H9 (cell line): ENCODE data around the gene DGKB. TPM values are rescaled to one million over a fixed set of nuclear protein-coding genes. Genes with fewer than 3 reads are reported as not detected.
A peak's percentile ranks its signal among the peaks of the same experiment; 100 is the strongest.

Source experiments
- DNase-seq: peaks from one replicate; pipeline ENCODE4 v3.0.0-alpha.2; 2017
- H2AFZ ChIP-seq: one replicate; pipeline ENCODE4 v1.6.1; 2013; ENCODE audit warnings: mild to moderate bottlenecking, low read length, control low read depth, moderate library complexity
- H2AK5ac ChIP-seq: 2 replicates; pipeline ENCODE4 v1.6.1; 2013; ENCODE audit warnings: low read length, control low read depth, mixed read lengths; ENCODE audit not compliant: insufficient read length
- H2BK120ac ChIP-seq: one replicate; pipeline ENCODE4 v1.6.1; 2013; ENCODE audit warnings: low read depth, mild to moderate bottlenecking, low read length, control low read depth, inconsistent platforms; ENCODE audit not compliant: poor library complexity, severe bottlenecking
- H2BK12ac ChIP-seq: 2 replicates; pipeline ENCODE4 v1.6.1; 2013; ENCODE audit warnings: low read length, control low read depth, mixed read lengths, low read depth; ENCODE audit not compliant: insufficient read length
- H2BK15ac ChIP-seq: 2 replicates; pipeline ENCODE4 v1.6.1; 2013; ENCODE audit warnings: low read depth, low read length, control low read depth
- H2BK20ac ChIP-seq: one replicate; pipeline ENCODE4 v1.6.1; 2013; ENCODE audit warnings: low read depth, mild to moderate bottlenecking, low read length, control low read depth, inconsistent platforms; ENCODE audit not compliant: poor library complexity, severe bottlenecking
- H2BK5ac ChIP-seq: 2 replicates; pipeline ENCODE4 v1.6.1; 2013; ENCODE audit warnings: low read length, control low read depth, mixed read lengths; ENCODE audit not compliant: insufficient read length
- H3K14ac ChIP-seq: 2 replicates; pipeline ENCODE4 v1.6.1; 2013; ENCODE audit warnings: low read length, control low read depth; ENCODE audit not compliant: insufficient read depth
- H3K18ac ChIP-seq: 2 replicates; pipeline ENCODE4 v1.6.1; 2013; ENCODE audit warnings: low read depth, mild to moderate bottlenecking, mixed read lengths, low read length, control low read depth; ENCODE audit not compliant: insufficient read length
- H3K23ac ChIP-seq: 2 replicates; pipeline ENCODE4 v1.6.1; 2013; ENCODE audit warnings: low read length, control low read depth, mixed read lengths, low read depth; ENCODE audit not compliant: insufficient read length
- H3K23me2 ChIP-seq: 2 replicates; pipeline ENCODE4 v1.6.1; 2013; ENCODE audit warnings: low read depth, mild to moderate bottlenecking, mixed read lengths, low read length, control low read depth; ENCODE audit not compliant: insufficient read length, poor library complexity, severe bottlenecking
- H3K27ac ChIP-seq: 2 replicates; pipeline ENCODE4 v1.5.1; 2013; ENCODE audit warnings: low read length, control low read depth, mixed read lengths, low read depth; ENCODE audit not compliant: insufficient read length
- H3K27me3 ChIP-seq: 2 replicates; pipeline ENCODE4 v1.6.1; 2013; ENCODE audit warnings: low read length, control low read depth, inconsistent platforms; ENCODE audit not compliant: insufficient read depth
- H3K4ac ChIP-seq: 2 replicates; pipeline ENCODE4 v1.6.1; 2013; ENCODE audit warnings: low read depth, mild to moderate bottlenecking, control low read depth, inconsistent platforms, low read length, moderate library complexity
- H3K4me1 ChIP-seq: 2 replicates; pipeline ENCODE4 v1.6.1; 2013; ENCODE audit warnings: low read length, control low read depth, inconsistent platforms; ENCODE audit not compliant: insufficient read depth
- H3K4me2 ChIP-seq: 2 replicates; pipeline ENCODE4 v1.6.1; 2013; ENCODE audit warnings: low read length, control low read depth, mixed read lengths; ENCODE audit not compliant: insufficient read length, insufficient read depth
- H3K56ac ChIP-seq: 2 replicates; pipeline ENCODE4 v1.6.1; 2013; ENCODE audit warnings: low read depth, mild to moderate bottlenecking, mixed read lengths, low read length, control low read depth; ENCODE audit not compliant: insufficient read length
- H3K79me1 ChIP-seq: 2 replicates; pipeline ENCODE4 v1.6.1; 2013; ENCODE audit warnings: low read depth, mild to moderate bottlenecking, moderate library complexity, low read length, control low read depth, inconsistent platforms; ENCODE audit not compliant: insufficient read depth, poor library complexity, severe bottlenecking
- H3K79me2 ChIP-seq: 2 replicates; pipeline ENCODE4 v1.6.1; 2013; ENCODE audit warnings: low read length, control low read depth, inconsistent platforms; ENCODE audit not compliant: insufficient read depth
- H3K9ac ChIP-seq: 2 replicates; pipeline ENCODE4 v1.6.1; 2013; ENCODE audit warnings: low read length, control low read depth, mixed read lengths; ENCODE audit not compliant: insufficient read length; ENCODE audit errors: extremely low read depth
- H3K9me3 ChIP-seq: one replicate; pipeline ENCODE4 v1.6.1; 2013; ENCODE audit warnings: low read depth, low read length, inconsistent platforms; ENCODE audit not compliant: control insufficient read depth
- H3T11ph ChIP-seq: one replicate; pipeline ENCODE4 v1.6.1; 2013; ENCODE audit warnings: mild to moderate bottlenecking, low read length, control low read depth, inconsistent platforms
- H4K20me1 ChIP-seq: one replicate; pipeline ENCODE4 v1.6.1; 2013; ENCODE audit not compliant: control insufficient read depth, insufficient read length, insufficient read depth
- H4K5ac ChIP-seq: 2 replicates; pipeline ENCODE4 v1.6.1; 2013; ENCODE audit warnings: low read depth, mild to moderate bottlenecking, mixed read lengths, low read length, control low read depth; ENCODE audit not compliant: insufficient read length
- H4K8ac ChIP-seq: replicated peaks from 2 replicates; pipeline ENCODE4 v1.6.1; 2013; ENCODE audit warnings: low read length, control low read depth, mixed read lengths, low read depth; ENCODE audit not compliant: insufficient read length
- H4K91ac ChIP-seq: 2 replicates; pipeline ENCODE4 v1.6.1; 2013; ENCODE audit warnings: low read depth, mild to moderate bottlenecking, moderate library complexity, mixed read lengths, low read length, control low read depth; ENCODE audit not compliant: insufficient read length
- H3K27ac Mint-ChIP-seq, 3 experiments: 2 replicates in 2 of 3; 3 replicates in 1 of 3; pipeline ENCODE4 v1.8.0; 2020 to 2021; ENCODE audit warnings: mixed read lengths in 3 of 3, mild to moderate bottlenecking in 1 of 3, moderate library complexity in 1 of 3
- H3K27me3 Mint-ChIP-seq: 2 replicates; pipeline ENCODE4 v1.8.0; 2021; ENCODE audit warnings: low read depth, mild to moderate bottlenecking, moderate library complexity, mixed read lengths
- H3K36me3 Mint-ChIP-seq, 3 experiments: 2 replicates in 2 of 3; 3 replicates in 1 of 3; pipeline ENCODE4 v1.8.0; 2020 to 2021; ENCODE audit warnings: low read depth in 3 of 3, mixed read lengths in 3 of 3; ENCODE audit not compliant: insufficient read depth in 1 of 3
- H3K4me1 Mint-ChIP-seq, 2 experiments: 2 replicates each; pipeline ENCODE4 v1.8.0; 2020; ENCODE audit warnings: mixed read lengths in 2 of 2
- H3K4me3 Mint-ChIP-seq, 2 experiments: 2 replicates in 1 of 2; 3 replicates in 1 of 2; pipeline ENCODE4 v1.8.0; 2020 to 2021; ENCODE audit warnings: mild to moderate bottlenecking in 2 of 2, mixed read lengths in 2 of 2, moderate library complexity in 1 of 2
- H3K9me3 Mint-ChIP-seq, 2 experiments: 2 replicates in 1 of 2; 3 replicates in 1 of 2; pipeline ENCODE4 v1.8.0; 2020; ENCODE audit warnings: mild to moderate bottlenecking in 2 of 2, mixed read lengths in 2 of 2, moderate library complexity in 1 of 2
- WGBS: extraction: QIAGEN DNeasy Blood & Tissue Kit; methylation state at CpG from one replicate; pipeline ENCODE4 v1.1.7; 2013; ENCODE audit warnings: missing lambda C conversion rate, low lambda C conversion rate, mixed read lengths; ENCODE audit not compliant: insufficient read length; ENCODE audit errors: extremely low coverage; 5-methylcytosine and 5-hydroxymethylcytosine counted together
- total RNA-seq: library from RNA; stranded (reverse); gene quantifications from 2 replicates; pipeline ENCODE4 v1.2.1, GENCODE V29; 2021
- TF ChIP-seq, protein P1 (sequence below): fragments of 200-600 bp; sonication (generic); conservative IDR thresholded peaks from 3 replicates; pipeline ENCODE4 v1.8.0; 2021; ENCODE audit warnings: antibody characterized with exemption, mild to moderate bottlenecking

The DGKB gene
- total RNA-seq, 1 experiment from 2014 or later: 0.26 TPM

DNA sequence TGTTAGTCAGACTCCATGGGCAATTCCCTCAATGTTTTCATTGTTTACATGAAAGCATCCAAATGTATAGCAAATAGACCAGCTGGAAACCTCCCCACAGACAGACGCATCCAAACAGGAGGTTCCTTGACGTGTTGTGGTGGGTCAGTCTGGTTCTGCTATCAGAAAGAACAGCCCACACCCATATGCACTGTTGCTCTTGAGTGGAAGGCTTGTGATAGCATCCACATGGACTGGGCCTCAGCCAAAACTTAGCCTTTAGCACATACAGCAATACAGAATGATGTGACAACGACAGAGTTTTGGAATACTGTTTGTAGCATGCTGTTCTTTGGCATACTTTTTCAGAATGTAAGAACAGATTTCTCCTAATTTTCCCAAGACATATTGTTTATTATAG, 613.9 kb downstream of the DGKB start:
- Histone ChIP-seq H3K27me3 (no peaks in the 10 kb centered on the region), H3T11ph (no peak overlapping the region), H2AK5ac (no peak overlapping the region), H2BK5ac (no peak overlapping the region), H2BK15ac (no peak overlapping the region), H3K4me2 (no peak overlapping the region), H2AFZ (no peak overlapping the region), H4K20me1 (no peaks in the 10 kb centered on the region), H3K79me2 (no peaks in the 10 kb centered on the region), H3K27ac (no peak overlapping the region), H3K23ac (no peak overlapping the region), H3K56ac (no peak overlapping the region), H2BK20ac (no peak overlapping the region), H3K4me1 (no peaks in the 10 kb centered on the region; the same call in 1 of the 2 replicates), H3K14ac (no peak overlapping the region), H3K79me1 (no peaks in the 10 kb centered on the region), H2BK120ac (no peak overlapping the region), H3K23me2 (no peaks in the 10 kb centered on the region), H2BK12ac (no peak overlapping the region), H4K8ac (no peak overlapping the region), H4K91ac (no peak overlapping the region), H3K4ac (no peak overlapping the region), H4K5ac (no peak overlapping the region), H3K9ac (no peak overlapping the region), H3K18ac (no peak overlapping the region), H3K9me3 (no peaks in the 10 kb centered on the region)
- Mint-ChIP-seq H3K27me3 (no peaks in the 10 kb centered on the region), H3K27ac (peak overlapping the region in 1 of 3 experiments; percentile 6; a peak in 1 of 7 replicates), H3K4me3 (no peak overlapping the region), H3K9me3 (no peaks in the 10 kb centered on the region; a peak in 1 of 5 replicates), H3K4me1 (peaks cover 3 to 4% of the 10 kb centered on the region in 2 experiments), H3K36me3 (no peaks in the 10 kb centered on the region)
- WGBS: no CpG with 5 or more reads among the region's 3 CpGs
- DNase-seq: no peak
- TF ChIP-seq, protein P1, sequence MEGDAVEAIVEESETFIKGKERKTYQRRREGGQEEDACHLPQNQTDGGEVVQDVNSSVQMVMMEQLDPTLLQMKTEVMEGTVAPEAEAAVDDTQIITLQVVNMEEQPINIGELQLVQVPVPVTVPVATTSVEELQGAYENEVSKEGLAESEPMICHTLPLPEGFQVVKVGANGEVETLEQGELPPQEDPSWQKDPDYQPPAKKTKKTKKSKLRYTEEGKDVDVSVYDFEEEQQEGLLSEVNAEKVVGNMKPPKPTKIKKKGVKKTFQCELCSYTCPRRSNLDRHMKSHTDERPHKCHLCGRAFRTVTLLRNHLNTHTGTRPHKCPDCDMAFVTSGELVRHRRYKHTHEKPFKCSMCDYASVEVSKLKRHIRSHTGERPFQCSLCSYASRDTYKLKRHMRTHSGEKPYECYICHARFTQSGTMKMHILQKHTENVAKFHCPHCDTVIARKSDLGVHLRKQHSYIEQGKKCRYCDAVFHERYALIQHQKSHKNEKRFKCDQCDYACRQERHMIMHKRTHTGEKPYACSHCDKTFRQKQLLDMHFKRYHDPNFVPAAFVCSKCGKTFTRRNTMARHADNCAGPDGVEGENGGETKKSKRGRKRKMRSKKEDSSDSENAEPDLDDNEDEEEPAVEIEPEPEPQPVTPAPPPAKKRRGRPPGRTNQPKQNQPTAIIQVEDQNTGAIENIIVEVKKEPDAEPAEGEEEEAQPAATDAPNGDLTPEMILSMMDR: no peak
